CD1c-positive myeloid dendritic cell (primary cell): Measurements from ENCODE around the gene CMTM5.

Experiments
- DNase-seq: peaks from one replicate; pipeline ENCODE4 v3.0.0-alpha.2; 2016; ENCODE audit errors: extremely low spot score

The CMTM5 gene, protein sequence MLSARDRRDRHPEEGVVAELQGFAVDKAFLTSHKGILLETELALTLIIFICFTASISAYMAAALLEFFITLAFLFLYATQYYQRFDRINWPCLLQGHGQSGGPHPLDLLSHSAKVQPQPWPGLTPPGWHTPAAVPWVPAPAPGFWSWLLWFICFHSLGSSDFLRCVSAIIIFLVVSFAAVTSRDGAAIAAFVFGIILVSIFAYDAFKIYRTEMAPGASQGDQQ

DNA sequence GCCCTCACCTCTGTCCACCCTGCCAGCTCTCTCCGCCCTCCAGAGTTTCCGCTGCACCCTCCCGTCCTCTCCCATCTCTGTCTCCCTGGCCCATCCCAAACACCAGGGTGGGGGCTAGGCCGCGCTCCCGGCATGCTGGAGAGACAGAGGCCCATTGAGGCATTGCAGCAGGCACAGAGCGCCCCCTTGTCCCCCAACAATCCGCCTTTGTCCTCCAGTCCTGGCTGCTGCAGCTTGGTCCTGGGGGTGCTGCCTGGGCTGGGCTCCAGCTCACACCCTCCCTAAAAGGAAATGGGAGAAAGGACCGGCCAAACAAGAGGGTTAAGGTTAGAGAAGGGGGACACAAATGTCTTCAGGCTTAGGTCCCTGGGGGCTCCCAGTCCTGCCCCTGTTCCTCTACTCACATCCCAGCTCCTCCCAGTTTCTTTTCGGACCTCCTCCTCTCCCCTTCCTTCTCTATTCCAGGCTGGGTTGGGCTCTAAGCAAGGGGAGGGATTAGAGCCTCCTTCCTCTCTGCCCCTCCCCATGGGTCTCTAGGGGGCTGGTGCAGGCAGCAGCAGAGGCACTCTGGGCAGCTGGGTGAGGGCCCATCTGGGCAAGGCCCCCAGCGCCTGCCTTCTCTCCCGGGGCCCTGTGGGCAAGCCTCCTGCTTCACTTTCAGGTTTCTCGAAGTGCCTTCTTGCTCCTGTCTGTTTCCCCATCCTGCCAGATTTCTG lies at the start of gene CMTM5:
TSS of gene CMTM5 (plus strand) at position 565 of the 716 bp plus-strand sequence. CDS start 206 bp downstream, outside the sequence.
- DNase-seq, result no peak

DNA sequence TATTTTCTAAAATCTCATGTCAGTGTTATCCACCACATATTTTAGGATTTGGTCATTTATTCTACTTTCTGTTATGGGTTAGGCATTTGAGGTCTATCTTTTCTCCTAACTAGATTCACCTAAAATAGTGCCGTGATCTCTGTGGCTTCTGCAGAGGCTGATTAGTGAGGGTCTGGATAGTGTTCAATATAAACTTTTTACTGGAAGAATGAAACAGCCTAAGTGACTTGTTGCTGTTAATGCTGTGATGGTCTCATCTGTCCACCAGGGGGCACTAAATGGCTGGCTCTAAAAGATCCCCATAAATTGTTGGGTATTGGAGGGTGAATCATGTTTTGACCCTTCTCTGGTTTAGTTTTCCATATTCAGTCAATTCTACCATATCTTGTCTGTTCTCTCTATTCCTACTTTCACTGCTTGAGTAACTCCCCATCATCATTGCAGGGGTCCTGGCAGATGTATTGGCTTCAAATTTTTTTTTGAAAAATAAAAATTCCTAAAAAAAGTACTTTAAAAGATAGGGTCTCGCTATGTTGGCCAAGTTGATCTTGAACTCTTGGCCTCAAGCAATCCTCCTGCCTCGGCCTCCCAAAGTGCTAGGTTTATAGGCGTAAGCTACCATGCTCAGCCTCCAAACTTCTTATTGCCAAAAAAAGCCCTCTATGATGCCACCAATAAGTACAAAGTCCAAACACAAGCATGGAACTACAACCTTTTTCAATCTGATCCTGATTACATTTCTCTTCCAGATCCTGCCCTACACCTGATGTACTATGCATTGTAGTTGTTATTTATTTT lies 48.7 kb upstream of the CMTM5 start:
- peak; percentile 80 for DNase-seq

DNA sequence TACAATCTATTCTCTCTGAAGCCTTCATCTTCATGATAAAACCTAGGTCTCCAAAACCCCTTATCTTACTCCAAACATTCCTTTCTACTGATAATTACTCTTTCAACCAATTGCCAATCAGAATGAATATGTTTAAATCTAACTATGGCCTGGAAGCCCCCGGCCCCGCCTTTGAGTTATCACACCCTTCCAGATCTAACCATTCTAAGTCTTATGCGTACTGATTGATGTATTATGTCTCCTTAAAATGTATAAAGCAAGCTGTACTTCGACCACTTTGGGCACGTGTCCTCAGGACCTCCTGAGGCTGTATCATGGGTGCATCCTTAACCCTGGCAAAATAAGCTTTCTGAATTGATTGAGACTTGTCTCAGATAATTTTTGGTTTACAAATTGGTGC lies 41.2 kb upstream of the CMTM5 start:
- no peak for DNase-seq

DNA sequence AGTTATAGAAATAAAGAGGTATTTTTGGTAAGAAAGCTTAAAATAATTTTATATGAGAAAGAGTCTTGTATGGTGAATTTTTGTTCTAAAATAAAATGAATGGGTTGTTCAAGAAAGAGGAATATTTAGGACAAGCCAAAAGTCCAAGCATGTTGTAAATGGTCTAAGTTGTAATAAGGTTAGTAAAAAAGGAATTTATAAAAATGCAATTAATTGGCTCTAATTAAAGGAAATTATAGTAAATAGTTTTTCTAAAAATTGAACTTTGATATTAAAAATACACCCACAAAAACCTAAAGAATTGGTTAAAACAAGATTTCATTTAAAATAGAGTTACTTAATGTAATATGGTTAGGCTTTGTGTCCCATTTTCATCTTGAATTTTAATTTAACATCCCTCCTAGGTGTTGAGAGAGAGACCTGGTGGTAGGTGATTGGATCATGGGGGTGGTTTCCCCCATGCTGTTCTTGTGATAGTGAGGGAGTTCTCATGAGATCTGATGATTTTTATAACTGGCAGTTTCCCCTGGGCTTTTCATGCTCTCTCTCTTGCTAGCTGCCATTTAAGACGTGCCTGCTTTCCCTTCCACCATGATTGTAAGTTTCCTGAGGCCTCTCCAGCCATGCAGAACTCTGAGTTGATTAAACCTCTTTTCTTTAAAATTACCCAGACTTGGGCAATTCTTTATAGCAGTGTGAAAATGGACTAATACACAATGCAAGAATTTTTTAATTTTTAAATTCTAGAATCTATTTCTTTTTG lies 37.2 kb upstream of the CMTM5 start:
- no peak for DNase-seq

DNA sequence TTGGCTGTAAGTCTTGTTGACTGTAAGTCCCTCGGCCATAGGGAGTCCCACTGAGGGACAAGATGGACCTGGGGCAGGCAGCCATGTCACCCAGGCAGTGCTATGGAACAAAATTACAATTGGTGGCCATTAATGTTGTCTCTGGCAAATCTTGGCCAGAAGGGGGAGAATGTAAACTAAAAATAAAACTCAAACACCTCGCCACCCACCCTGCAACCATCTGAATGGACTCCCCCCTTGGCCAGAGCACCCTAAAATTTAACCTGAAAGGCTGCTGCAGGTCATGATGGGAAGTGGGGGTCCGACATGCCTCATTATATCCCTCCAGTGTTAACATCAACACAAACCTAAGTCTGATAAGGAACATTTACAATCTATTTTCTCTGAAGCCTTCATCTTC lies 32.4 kb upstream of the CMTM5 start:
- DNase-seq, result no peak

DNA sequence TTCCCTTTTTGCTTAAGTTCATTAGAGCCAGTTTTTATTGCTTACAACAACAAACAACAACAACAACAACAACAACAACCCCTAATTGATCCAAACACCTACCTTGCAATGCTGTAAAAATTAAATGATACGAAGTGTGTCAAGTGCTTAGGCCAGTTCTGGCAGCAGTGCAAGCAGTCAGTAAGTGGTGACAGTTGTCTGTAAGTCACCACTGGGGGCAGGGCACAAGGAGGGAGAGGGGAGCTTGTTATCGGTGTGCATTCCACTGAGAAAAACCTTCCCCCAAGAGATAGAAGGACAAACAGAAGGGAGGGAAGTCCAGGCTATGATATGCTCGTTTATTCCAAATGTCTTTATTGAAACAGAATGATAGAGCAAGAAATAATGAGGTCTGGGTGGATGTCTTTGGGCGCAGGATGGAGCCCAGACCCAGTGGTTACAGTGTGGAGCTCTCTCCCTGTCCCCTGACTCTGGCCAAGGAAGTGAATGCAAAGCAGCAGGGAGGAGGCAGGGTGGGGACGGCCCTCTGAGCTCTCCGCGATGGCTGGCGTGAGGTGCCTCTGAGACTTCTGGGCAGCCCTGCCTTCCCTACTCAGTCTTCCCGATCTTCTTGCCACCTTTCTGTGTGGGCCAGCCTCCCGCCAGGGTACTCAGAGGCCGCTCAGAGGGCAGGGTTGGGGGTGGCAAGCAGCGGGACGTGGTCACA lies 30.7 kb upstream of the CMTM5 start:
- no peak for DNase-seq

DNA sequence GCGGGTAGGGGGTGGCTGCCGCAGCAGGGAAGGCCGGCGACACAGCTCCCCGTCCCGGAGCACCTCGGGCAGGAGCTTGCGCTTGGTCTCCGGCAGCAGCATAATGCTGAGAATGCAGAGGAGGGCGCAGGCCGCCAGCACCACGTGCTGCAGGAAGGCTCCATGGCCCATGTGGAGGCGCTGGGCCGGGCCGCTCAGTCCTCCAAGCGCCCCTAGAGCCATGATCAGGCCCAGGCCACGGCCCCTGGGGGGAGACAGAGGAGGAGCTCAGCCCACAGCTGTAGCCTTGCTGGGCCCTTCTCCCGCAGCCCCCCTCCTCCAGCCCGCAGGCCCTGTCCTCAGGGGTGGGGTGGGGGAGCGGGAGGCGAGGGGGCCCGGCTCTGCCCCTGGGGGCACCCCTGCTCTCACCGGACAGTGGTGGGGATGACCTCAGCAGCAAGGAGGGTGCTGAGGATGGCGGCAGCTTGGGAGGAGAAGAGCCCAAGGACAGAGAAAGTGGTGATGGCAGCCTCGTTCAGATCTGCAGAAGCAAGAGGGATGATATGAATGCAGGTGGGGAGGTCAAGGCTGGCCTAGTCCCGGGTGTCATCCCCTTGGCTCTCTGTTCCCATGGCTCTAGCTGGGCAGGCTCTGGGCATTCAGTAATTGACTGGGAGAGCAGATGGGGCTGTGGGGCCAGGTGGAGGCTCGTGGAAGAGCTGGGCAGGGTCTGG lies 30.0 kb upstream of the CMTM5 start:
- DNase-seq, result no peak

DNA sequence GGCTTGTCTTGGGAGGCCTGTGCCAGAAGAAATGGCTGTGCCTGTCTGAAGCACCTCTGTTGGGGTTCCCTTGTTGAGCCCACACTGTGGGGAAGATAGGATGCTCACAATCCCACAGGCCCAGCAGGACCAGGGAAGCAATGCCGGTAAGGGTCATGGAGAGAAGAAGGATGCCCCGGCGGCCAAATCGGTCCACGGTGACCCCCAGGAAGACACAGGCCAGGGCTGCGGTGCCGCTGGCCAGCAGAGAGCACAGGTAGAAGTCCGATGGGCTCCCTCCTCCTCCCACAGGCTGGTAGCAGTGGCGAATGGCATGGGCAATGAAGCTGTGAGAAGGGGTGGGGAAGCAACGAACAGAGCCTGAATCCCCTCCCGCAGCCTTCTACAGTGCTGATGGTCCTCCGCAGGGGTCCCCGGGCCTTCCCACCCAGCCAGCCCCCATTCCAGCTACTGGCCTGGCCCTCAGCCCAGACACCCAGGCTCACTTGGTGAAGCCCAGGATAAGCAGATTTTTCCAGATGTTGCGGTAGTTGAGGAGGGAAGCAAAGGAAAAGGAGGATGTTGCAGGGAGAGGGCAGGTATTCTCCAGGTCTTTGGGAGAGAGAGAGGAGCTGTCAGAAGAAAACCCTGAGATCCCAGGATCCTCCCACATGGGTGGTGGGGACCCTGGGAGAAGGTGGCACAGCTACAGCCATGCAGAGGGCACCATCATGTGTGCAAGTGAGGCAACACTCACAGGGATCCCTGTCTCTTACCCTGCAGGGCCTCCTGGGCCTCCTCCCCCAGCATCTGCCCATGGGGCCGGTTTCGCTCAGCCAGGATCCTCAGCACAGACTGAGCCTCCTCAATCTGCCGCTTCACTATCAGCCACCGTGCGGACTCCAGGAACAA lies 29.2 kb upstream of the CMTM5 start:
- no peak for DNase-seq

DNA sequence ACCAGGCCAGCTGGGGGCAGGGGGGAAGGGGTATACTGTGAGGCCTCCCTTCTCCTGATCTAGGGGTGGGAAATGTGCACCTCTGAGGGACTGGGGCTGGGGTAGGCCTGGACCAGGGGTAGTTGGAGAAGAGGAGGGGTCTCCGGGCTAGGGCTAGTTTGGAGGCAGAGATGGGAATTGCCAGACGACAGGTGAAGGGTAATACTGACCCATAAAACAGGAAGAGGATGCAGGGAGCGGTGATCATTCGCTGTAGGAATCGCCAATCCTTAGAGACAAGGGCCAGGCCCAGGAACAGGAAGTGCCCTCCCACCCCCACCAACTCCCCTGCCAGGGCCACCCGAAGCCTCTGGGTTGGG lies 28.6 kb upstream of the CMTM5 start:
- DNase-seq, result no peak

DNA sequence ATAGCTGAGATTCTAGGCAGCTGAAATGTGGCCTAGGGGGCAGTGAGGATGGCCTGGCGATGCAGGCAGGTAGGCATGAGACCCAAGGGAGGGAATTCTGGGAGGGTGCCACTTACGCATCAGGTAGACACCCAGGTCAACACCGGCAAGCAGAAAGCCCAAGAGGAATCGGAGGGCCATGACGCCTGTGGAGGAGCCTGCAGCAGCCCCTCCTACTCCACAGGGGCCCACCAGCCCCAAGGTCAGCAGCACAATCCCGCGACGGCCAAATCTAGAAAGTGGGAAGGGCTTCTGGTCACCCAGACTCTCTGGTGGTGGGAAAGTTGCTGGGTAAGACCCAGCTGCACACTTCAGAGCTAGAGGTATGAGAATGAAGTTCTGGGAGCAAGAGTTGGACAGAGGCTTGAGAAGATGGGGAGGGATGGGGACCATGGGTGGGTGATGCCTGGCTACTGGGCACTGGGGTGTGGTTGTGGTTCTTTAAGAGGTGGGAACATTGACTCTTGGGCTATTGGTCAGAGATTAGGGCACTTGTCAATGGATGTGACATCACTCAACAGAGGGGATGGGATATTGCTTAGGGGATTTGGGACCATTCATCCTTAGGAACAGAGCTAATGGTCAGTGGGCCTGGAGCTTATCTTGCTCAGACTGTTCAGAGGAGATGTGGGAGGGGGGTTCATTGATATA lies 27.5 kb upstream of the CMTM5 start:
- no peak for DNase-seq

DNA sequence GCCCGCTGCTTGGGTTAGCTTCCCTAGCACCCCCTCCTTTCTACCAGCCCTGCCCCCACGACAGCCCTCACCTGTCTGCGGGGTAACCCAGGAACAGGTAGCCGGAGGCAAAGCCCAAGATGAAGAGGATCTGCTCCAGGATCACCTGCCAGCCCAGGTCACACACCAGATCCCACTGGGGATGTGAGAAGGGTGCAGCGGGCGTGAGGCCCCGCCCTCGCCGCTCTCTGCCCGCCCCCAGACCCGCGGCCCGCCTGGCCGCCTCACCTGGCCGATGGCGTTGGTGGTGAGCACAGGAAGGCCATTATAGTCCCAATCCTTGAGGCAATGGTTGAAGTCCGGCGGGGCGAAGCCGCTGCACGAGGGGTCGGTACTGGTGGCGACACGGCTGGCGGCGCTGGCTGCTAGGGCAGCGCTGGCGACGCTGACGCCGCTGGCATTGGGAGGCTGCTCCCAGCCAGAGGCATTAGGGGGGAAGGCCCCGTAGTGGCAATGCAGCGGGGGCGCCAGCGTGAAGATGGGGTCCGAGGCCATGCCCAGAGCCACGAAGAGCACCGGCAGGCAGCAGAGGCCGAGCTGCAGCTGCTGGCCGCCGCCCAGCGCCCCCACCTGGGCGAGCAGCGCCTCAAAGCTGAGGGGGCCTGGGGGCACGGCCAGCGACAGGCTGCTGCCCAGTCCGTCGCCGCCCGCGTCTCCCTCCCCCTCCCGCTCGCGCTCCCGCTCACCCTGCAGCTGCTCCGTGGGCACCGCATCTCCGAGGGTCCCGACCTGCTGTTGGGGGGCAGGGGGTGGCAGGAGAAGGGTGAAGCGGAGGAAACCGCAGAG lies 25.0 kb upstream of the CMTM5 start:
- no peak for DNase-seq

DNA sequence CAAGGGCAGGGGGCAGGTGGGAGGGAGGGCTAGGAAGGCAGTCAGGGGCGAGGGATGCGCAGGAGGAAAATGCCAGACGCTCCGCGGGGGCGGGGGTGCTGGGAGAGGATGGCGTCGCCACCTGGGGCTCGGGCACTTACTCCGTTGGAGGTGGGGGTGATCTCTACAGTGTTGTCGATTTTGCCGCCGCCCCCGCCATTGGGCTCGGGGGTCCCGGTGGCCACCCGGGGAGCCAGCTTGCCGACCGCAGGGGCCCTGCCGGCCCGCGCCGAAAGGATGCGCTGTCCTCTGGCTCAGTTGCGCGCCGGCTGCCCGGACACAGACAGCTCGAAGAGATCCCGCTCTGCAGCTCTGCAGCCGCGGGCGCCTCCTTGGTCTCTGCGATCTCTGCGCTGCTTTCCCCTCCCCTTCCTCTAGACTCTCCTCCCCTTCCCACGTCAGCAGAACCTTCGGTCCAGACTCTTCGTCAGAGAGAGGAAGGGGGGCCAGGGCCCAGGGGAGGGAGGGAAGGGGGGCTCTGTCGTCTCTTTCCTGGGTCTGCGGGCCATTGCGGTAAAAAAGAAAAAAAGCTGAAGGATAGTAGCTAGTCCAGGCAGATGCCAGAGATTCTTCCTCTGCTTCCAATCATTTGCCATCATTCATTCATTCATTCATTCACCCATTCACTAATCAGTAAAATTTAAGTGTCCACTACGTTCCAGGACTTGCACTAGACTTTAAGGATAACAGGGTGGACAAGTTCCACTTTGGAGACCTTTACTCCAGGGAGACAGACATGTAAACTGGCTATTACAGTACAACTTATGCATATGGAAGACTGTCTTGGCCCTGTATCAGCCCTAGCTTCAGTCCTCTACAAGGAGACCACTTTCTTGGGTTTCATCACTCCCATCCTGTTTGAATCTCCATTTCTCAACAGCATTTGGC lies 24.1 kb upstream of the CMTM5 start, which contains the start of gene SLC22A17:
TSS of gene SLC22A17 (minus strand) at position 382 of the 927 bp plus-strand sequence.
- peak; percentile 5 for DNase-seq

DNA sequence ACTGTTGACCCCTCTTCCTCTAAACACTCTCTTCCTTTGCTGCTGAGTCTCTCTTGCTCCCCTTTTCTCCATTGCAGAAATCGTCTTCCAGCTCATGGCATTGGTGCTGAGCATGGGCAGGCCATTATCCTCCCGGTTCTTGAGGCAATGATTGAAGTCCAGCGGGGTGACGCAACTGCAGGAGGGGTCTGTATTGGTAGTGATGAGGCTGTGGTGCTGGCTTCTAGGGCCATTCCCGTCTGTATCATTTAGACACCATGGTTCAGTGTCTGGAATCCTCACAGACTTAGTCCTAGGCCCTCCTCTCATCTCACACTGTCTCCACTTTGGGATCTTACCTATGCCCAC lies 23.4 kb upstream of the CMTM5 start:
- DNase-seq, result no peak

DNA sequence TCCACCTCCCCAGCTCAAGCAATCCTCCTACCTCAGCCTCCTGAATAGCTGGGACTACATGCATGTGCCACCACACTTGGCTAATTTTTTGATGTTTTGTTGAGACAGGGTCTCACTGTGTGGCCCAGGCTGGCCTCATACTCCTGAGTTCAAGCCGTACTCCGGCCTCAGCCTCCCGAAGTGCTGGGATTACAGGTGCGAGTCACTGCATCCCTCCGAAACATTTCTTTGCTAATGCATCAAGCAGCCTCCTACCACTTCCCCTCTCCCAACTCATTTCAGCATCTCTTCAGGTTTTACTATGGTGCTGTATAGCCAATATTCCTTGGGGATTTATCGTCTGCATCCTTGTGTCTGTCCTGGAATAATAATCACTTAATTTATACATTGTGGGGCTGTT lies 21.9 kb upstream of the CMTM5 start:
- DNase-seq, result no peak

DNA sequence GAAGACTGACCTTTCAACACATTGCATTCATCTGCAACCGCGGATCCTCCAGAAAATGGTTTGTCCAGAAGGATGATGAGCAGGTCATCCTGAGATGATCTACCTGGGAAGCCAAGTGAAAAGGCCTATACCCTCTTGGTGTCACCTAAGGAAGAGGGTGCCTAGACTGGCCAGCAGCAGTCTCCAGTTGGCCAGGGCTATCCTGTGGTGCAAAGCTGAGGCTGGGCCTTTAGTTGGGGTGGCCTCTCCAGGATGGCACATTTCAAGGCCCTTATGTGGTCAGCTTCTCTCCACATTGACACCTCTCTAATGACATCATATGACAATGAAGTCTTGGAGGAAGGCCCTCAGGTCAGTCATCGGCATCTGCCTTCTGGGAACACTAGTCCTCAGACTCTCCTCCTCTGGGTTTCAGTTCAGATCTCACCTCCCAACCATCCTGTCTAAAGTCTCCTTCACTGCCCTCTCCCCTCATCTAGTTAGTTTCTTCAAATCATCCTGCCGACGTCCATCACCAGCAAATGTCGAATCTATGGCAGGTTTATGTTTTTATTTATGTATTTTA lies 20.9 kb upstream of the CMTM5 start:
- no peak for DNase-seq

DNA sequence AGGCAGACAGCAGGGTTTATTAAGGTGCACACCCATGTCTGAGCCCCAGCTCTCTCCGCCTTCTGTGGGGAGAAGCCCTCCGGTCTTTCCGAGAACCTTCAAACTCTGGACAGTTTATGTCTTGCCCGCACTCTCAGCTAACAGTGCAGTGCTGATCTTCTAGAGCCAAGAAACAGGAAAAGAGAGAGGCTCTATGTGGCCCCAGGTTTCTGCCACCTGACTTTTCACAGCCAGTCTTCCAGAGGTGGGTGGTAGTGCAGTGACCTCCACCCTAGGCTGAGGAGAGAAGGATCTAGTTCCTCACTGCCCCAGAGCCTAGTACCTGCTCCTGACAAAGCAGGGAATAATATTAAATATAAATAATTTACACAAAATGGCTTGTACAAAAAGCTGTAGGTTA lies 20.2 kb upstream of the CMTM5 start:
- DNase-seq, result no peak

DNA sequence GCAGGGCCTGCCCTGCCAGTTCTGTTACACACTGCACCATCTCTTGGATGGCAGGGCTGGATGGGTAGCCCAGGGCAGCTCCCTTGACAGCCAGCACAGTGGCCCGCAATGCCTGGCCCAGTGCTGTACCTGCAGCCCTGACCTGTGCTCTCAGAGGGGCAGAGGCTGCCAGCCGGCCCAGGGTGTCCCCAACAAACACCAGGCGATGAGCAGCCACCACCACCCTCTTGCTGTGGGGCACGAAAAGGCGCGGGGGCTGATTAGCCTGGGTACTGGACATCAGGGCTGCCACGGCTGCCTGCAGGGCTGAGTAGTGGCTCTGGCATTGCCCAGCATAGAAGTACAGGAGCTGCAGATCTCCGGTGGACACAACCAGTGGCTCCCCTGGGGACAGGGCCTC lies 19.6 kb upstream of the CMTM5 start:
- no peak for DNase-seq
